Glomerular visceral epithelial cell (primary cell): ENCODE results near the gene NOB1.
"Not testable (repeated sequence)": the region's sequence is repeated elsewhere in the genome, so short reads cannot be mapped to it uniquely, and the experiment has no call there.

Experiments
- DNase-seq: peaks from one replicate; pipeline ENCODE4 v3.0.0-alpha.2; 2016; ENCODE audit errors: extremely low spot score

The NOB1 gene

GRCh38 chr16:69761983-69762813 lies 7.5 kb upstream of the NOB1 start, which contains the start of gene WWP2:
TSS of gene WWP2 (plus strand) at chr16:69762332. CDS start at chr16:69787011, 24,679 bp downstream.
- DNase-seq, result peak; percentile 81

- DNase-seq, result not testable (repeated sequence)
Observed at GRCh38 chr16:69757375-69757774, 2.6 kb upstream of the NOB1 start.

- no peak for DNase-seq
Observed at GRCh38 chr16:69756705-69757104, 2.0 kb upstream of the NOB1 start.

- no peak for DNase-seq
Observed at GRCh38 chr16:69754143-69754468, 620 bp downstream of the NOB1 start.

GRCh38 chr16:69748694-69749345 lies 5.9 kb downstream of the NOB1 start:
- no peak for DNase-seq

- no peak for DNase-seq
Observed at GRCh38 chr16:69747115-69747514, 7.6 kb downstream of the NOB1 start.

GRCh38 chr16:69745959-69746358 lies 8.8 kb downstream of the NOB1 start:
- no peak for DNase-seq

- DNase-seq, result no peak
Observed at GRCh38 chr16:69745232-69745612, 9.5 kb downstream of the NOB1 start.

GRCh38 chr16:69744363-69745231 lies 10.1 kb downstream of the NOB1 start:
- DNase-seq, result no peak

GRCh38 chr16:69741951-69742904 lies 12.5 kb downstream of the NOB1 start:
- peak; percentile 50 for DNase-seq

GRCh38 chr16:69741519-69741918 lies 13.2 kb downstream of the NOB1 start:
- peak; percentile 18 for DNase-seq

GRCh38 chr16:69732101-69732500 lies 22.6 kb downstream of the NOB1 start:
- no peak for DNase-seq

- not testable (repeated sequence) for DNase-seq
Observed at GRCh38 chr16:69731280-69731679, 23.4 kb downstream of the NOB1 start.

- DNase-seq, result not testable (repeated sequence)
Observed at GRCh38 chr16:69729030-69729429, 25.7 kb downstream of the NOB1 start.

GRCh38 chr16:69727916-69728270 lies 26.8 kb downstream of the NOB1 start:
- no peak for DNase-seq

- DNase-seq, result peak; percentile 96
Observed at GRCh38 chr16:69726313-69727060, 28.2 kb downstream of the NOB1 start, which contains the start of gene NQO1. TSS of gene NQO1 (minus strand) at chr16:69726560. CDS start at chr16:69726439, 121 bp downstream.

- DNase-seq, result no peak
Observed at GRCh38 chr16:69725480-69726312, 29.0 kb downstream of the NOB1 start.

GRCh38 chr16:69724981-69725479 lies 29.7 kb downstream of the NOB1 start:
- no peak for DNase-seq

- no peak for DNase-seq
Observed at GRCh38 chr16:69724414-69724873, 30.3 kb downstream of the NOB1 start.
